HepG2 (cell line): ENCODE data around the gene RNF222. TPM values are rescaled to one million over a fixed set of nuclear protein-coding genes. Genes with fewer than 3 reads are reported as not detected.

Experiments
- ATF7-NPFF ChIP-seq: sonication (generic); formaldehyde crosslinking; IDR thresholded peaks from 2 replicates; pipeline ENCODE4 v1.8.1; 2023; ENCODE audit warnings: mild to moderate bottlenecking, low read depth, missing genetic modification reagents, moderate library complexity
- CCDC6 ChIP-seq: sonication (generic); formaldehyde crosslinking; IDR thresholded peaks from 2 replicates; pipeline ENCODE4 v1.8.1; 2022; ENCODE audit warnings: mild to moderate bottlenecking, missing genetic modification reagents, moderate library complexity
- ELF1 ChIP-seq: sonication (generic); formaldehyde crosslinking; IDR thresholded peaks from 2 replicates; pipeline ENCODE4 v1.4.0; 2020; ENCODE audit warnings: missing genetic modification reagents
- FOXA1 ChIP-seq, 2 experiments: fragments of 450-650 bp in 1 of 2; sonication (generic) in 1 of 2; formaldehyde crosslinking in 1 of 2; IDR thresholded peaks; 2 replicates each; pipeline versions ENCODE4 v1.4.0 to v1.6.1; 2016 to 2020; ENCODE audit warnings: missing genetic modification reagents in 1 of 2
- MED1 ChIP-seq: sonication (generic); formaldehyde crosslinking; IDR thresholded peaks from 2 replicates; pipeline ENCODE4 v1.4.0; 2020; ENCODE audit warnings: missing genetic modification reagents
- MXD4 ChIP-seq: IDR thresholded peaks from 2 replicates; pipeline ENCODE4 v1.6.1; 2016; ENCODE audit warnings: mild to moderate bottlenecking, missing biosample characterization, missing genetic modification reagents
- RBM39 ChIP-seq: fragments of 200-400 bp; formaldehyde crosslinking; IDR thresholded peaks from one replicate; pipeline ENCODE4 v1.6.1; 2018; ENCODE audit warnings: antibody characterized with exemption, mild to moderate bottlenecking, low read depth, low read length; ENCODE audit not compliant: poor library complexity, severe bottlenecking
- YEATS4 ChIP-seq: sonication (generic); formaldehyde crosslinking; IDR thresholded peaks from 2 replicates; pipeline ENCODE4 v1.4.0; 2020; ENCODE audit warnings: missing genetic modification reagents, borderline replicate concordance
- ZBTB7B ChIP-seq: sonication (generic); formaldehyde crosslinking; IDR thresholded peaks from 2 replicates; pipeline ENCODE4 v1.4.0; 2020; ENCODE audit warnings: missing genetic modification reagents
- ZNF232 ChIP-seq: sonication (generic); formaldehyde crosslinking; IDR thresholded peaks from 2 replicates; pipeline ENCODE4 v1.4.0; 2020; ENCODE audit warnings: missing genetic modification reagents, borderline replicate concordance
- ZNF484 ChIP-seq: sonication (generic); formaldehyde crosslinking; IDR thresholded peaks from 2 replicates; pipeline ENCODE4 v1.5.1; 2020; ENCODE audit warnings: mild to moderate bottlenecking, low read depth, missing genetic modification reagents, borderline replicate concordance
- ZNF567 ChIP-seq: sonication (generic); formaldehyde crosslinking; IDR thresholded peaks from 2 replicates; pipeline ENCODE4 v1.8.1; 2023; ENCODE audit warnings: mild to moderate bottlenecking, missing genetic modification reagents, borderline replicate concordance
- ZNF724P ChIP-seq: sonication (generic); formaldehyde crosslinking; IDR thresholded peaks from 2 replicates; pipeline ENCODE4 v1.8.0; 2022; ENCODE audit warnings: missing genetic modification reagents, borderline replicate concordance
- ZNF879 ChIP-seq: sonication (generic); formaldehyde crosslinking; IDR thresholded peaks from 2 replicates; pipeline ENCODE4 v1.8.1; 2023; ENCODE audit warnings: missing genetic modification reagents
- polyA plus RNA-seq, 8 experiments: library from polyadenylated mRNA; depleted of rRNA in 3 of 8; stranded (reverse) in 7 of 8; unstranded in 1 of 8; fragments of >200 nt; fragmentation: Illumina TruSeq in 4 of 8; extraction: Trizol in 4 of 8; gene quantifications; 2 replicates each; pipeline versions ENCODE4 v1.2.1 to v1.2.3, GENCODE V29; 2011 to 2016; ENCODE audit warnings: low read depth in 4 of 8, missing spikeins in 1 of 8, mixed read lengths in 1 of 8; ENCODE audit not compliant: insufficient read depth in 1 of 8
- total RNA-seq, 5 experiments: library from RNA; depleted of rRNA; stranded (reverse); fragments of >200 nt; fragmentation: Illumina TruSeq; extraction: Trizol; gene quantifications; 2 replicates each; pipeline ENCODE4 v1.2.3, GENCODE V29; 2016; ENCODE audit warnings: low read depth in 1 of 5
- TF ChIP-seq, protein P1 (sequence below): sonication (generic); formaldehyde crosslinking; IDR thresholded peaks from 2 replicates; pipeline ENCODE4 v1.4.0; 2020; ENCODE audit warnings: mild to moderate bottlenecking, missing genetic modification reagents
- TF ChIP-seq, protein P2 (sequence below): sonication (generic); formaldehyde crosslinking; IDR thresholded peaks from 2 replicates; pipeline ENCODE4 v1.4.0; 2020; ENCODE audit warnings: missing genetic modification reagents
- TF ChIP-seq, protein P3 (sequence below): sonication (generic); formaldehyde crosslinking; IDR thresholded peaks from 2 replicates; pipeline ENCODE4 v1.4.0; 2020; ENCODE audit warnings: missing genetic modification reagents, low read depth, mild to moderate bottlenecking, borderline replicate concordance
- TF ChIP-seq, protein P4 (sequence below): IDR thresholded peaks from 2 replicates; pipeline ENCODE4 v1.6.1; 2018; ENCODE audit warnings: missing genetic modification reagents, mild to moderate bottlenecking, missing compliant biosample characterization

The RNF222 gene
- total and polyA plus RNA-seq, 2 of the 13 experiments (the other 11 are each of a cell fraction or from before 2014, with no cell fraction given), result not detected

DNA sequence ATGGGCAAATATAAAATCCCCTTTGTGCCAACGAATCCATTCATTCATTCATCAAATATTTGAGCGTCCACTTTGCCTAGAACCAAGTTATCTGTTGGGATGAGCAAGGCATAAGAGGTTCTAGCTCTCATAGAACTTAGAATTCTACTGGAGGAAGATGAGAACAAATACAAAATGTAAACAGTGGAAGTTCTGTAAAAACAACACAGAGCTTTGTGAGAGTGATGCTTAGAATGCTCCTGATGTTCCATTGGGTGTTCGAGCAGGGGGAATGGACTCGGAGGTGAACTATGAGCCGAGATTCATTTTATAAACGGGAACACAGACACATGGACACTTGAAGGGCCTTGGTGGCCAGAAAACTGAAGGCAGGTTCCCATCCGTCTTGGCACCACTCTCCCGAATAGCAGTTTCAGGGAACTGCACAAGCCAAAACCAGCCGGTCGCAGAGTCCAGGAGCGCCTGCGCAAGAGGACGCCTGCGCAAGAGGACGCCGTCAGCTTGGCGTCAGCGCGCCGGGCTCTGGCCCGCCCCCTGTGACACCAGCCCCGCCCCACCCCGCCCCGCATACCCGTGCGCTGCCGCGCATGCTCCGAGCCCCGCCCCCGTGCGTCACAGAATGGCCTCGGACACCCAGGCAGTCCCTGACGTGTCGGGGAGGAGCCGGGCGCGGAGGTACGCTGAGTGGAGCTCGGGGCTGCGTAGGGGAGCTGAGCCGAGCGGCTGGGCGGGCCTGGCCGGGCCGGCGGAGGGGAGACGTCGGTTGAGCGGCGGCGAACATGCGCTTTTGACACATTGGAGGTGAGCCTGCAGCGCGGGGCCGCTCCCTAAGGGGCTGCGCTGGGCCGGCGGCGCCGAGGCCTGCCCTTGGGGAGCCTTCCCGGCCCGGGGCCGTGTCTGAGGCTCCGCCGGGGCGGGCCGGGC is 37.9 kb upstream of the RNF222 start, which contains the start of gene NDEL1 (continued):
- TF ChIP-seq, protein P1, sequence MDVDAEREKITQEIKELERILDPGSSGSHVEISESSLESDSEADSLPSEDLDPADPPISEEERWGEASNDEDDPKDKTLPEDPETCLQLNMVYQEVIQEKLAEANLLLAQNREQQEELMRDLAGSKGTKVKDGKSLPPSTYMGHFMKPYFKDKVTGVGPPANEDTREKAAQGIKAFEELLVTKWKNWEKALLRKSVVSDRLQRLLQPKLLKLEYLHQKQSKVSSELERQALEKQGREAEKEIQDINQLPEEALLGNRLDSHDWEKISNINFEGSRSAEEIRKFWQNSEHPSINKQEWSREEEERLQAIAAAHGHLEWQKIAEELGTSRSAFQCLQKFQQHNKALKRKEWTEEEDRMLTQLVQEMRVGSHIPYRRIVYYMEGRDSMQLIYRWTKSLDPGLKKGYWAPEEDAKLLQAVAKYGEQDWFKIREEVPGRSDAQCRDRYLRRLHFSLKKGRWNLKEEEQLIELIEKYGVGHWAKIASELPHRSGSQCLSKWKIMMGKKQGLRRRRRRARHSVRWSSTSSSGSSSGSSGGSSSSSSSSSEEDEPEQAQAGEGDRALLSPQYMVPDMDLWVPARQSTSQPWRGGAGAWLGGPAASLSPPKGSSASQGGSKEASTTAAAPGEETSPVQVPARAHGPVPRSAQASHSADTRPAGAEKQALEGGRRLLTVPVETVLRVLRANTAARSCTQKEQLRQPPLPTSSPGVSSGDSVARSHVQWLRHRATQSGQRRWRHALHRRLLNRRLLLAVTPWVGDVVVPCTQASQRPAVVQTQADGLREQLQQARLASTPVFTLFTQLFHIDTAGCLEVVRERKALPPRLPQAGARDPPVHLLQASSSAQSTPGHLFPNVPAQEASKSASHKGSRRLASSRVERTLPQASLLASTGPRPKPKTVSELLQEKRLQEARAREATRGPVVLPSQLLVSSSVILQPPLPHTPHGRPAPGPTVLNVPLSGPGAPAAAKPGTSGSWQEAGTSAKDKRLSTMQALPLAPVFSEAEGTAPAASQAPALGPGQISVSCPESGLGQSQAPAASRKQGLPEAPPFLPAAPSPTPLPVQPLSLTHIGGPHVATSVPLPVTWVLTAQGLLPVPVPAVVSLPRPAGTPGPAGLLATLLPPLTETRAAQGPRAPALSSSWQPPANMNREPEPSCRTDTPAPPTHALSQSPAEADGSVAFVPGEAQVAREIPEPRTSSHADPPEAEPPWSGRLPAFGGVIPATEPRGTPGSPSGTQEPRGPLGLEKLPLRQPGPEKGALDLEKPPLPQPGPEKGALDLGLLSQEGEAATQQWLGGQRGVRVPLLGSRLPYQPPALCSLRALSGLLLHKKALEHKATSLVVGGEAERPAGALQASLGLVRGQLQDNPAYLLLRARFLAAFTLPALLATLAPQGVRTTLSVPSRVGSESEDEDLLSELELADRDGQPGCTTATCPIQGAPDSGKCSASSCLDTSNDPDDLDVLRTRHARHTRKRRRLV (CRISPR knock-in tag), result peak; percentile 3; the same call in 1 of the 2 replicates
- TF ChIP-seq MXD4 (CRISPR knock-in tag) (peak; percentile 53), ZNF724P (CRISPR knock-in tag) (no peak), CCDC6 (CRISPR knock-in tag) (peak; percentile 73; the same call in 1 of the 2 replicates), ZNF879 (no peak), YEATS4 (CRISPR knock-in tag) (peak; percentile 92), ATF7-NPFF (CRISPR knock-in tag) (0 out of 2 replicates have a peak, but pooled peaks have one; percentile 66), ELF1 (0 out of 2 replicates have a peak, but pooled peaks have one; percentile 20), RBM39 (peak; percentile 81), ZNF567 (CRISPR knock-in tag) (0 out of 2 replicates have a peak, but pooled peaks have one; percentile 50), ZNF232 (peak; percentile 86; the same call in 1 of the 2 replicates), ZNF484 (CRISPR knock-in tag) (no peak), MED1 (CRISPR knock-in tag) (peak; percentile 63), ZBTB7B (CRISPR knock-in tag) (0 out of 2 replicates have a peak, but pooled peaks have one; percentile 3), FOXA1 (IDR thresholded peaks at IDR 0.05) (no peak), FOXA1 (CRISPR knock-in tag; IDR thresholded peaks at IDR 0.05) (0 out of 2 replicates have a peak, but pooled peaks have one; percentile 14)
- TF ChIP-seq, protein P2, sequence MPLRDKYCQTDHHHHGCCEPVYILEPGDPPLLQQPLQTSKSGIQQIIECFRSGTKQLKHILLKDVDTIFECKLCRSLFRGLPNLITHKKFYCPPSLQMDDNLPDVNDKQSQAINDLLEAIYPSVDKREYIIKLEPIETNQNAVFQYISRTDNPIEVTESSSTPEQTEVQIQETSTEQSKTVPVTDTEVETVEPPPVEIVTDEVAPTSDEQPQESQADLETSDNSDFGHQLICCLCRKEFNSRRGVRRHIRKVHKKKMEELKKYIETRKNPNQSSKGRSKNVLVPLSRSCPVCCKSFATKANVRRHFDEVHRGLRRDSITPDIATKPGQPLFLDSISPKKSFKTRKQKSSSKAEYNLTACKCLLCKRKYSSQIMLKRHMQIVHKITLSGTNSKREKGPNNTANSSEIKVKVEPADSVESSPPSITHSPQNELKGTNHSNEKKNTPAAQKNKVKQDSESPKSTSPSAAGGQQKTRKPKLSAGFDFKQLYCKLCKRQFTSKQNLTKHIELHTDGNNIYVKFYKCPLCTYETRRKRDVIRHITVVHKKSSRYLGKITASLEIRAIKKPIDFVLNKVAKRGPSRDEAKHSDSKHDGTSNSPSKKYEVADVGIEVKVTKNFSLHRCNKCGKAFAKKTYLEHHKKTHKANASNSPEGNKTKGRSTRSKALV, result peak; percentile 58; the same call in 1 of the 2 replicates
- TF ChIP-seq, protein P3, sequence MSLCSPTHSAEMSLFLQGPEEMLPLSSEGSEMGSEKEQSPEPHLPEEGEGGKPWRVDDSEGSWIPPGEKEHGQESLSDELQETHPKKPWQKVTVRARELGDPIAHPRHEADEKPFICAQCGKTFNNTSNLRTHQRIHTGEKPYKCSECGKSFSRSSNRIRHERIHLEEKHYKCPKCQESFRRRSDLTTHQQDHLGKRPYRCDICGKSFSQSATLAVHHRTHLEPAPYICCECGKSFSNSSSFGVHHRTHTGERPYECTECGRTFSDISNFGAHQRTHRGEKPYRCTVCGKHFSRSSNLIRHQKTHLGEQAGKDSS (CRISPR knock-in tag), result peak; percentile 77; the same call in 1 of the 2 replicates
- TF ChIP-seq, protein P4, sequence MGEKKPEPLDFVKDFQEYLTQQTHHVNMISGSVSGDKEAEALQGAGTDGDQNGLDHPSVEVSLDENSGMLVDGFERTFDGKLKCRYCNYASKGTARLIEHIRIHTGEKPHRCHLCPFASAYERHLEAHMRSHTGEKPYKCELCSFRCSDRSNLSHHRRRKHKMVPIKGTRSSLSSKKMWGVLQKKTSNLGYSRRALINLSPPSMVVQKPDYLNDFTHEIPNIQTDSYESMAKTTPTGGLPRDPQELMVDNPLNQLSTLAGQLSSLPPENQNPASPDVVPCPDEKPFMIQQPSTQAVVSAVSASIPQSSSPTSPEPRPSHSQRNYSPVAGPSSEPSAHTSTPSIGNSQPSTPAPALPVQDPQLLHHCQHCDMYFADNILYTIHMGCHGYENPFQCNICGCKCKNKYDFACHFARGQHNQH (CRISPR knock-in tag), result peak; percentile 51
